ENCODE data around the gene KRTAP4-1.

DNA sequence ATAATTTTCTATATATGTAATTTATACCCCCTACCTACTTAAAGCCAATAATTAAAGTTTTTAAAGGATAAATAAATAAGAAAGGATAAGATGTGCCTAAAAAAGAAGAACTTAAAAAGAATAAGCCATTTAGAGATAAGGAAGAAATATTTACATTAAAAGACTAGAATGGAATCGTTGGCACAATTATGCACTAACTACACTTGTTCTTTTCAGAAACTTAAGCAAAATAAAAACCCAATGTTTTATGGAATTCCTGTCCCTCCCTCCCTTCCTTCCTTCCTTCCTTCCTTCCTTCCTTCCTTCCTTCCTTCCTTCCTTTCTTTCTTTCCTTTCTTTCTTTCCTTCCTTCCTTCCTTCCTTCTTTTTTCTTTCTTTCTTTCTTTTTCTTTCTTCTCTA, 39.9 kb downstream of the KRTAP4-1 start:
- TF ChIP-seq, protein P1, sequence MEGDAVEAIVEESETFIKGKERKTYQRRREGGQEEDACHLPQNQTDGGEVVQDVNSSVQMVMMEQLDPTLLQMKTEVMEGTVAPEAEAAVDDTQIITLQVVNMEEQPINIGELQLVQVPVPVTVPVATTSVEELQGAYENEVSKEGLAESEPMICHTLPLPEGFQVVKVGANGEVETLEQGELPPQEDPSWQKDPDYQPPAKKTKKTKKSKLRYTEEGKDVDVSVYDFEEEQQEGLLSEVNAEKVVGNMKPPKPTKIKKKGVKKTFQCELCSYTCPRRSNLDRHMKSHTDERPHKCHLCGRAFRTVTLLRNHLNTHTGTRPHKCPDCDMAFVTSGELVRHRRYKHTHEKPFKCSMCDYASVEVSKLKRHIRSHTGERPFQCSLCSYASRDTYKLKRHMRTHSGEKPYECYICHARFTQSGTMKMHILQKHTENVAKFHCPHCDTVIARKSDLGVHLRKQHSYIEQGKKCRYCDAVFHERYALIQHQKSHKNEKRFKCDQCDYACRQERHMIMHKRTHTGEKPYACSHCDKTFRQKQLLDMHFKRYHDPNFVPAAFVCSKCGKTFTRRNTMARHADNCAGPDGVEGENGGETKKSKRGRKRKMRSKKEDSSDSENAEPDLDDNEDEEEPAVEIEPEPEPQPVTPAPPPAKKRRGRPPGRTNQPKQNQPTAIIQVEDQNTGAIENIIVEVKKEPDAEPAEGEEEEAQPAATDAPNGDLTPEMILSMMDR (conservative IDR thresholded peaks at IDR 0.05) = no peak
- TF ChIP-seq EZH2 (IDR thresholded peaks at IDR 0.05; ENCODE audit: low read depth) = no peak

All from PC-9 (cell line).